Stimulated activated CD4-positive, alpha-beta T cell treated with anti-CD3 and anti-CD28 coated beads, Interleukin-4, amount 100 ng/mL, for 4 hours (primary cell): Measurements from ENCODE around the gene THRB.

Source experiments
- DNase-seq, 2 experiments: peaks; one replicate each; pipeline ENCODE4 v3.0.0-alpha.2; 2020

Gene THRB

GRCh38 chr3:24258260-24258659, 236.4 kb downstream of the THRB start:
- no peak for DNase-seq

GRCh38 chr3:24255414-24255813, 239.2 kb downstream of the THRB start:
- no peak for DNase-seq

GRCh38 chr3:24254649-24255048, 240.0 kb downstream of the THRB start:
- no peak for DNase-seq

GRCh38 chr3:24253336-24253735, 241.3 kb downstream of the THRB start:
- no peak for DNase-seq

GRCh38 chr3:24249523-24249922, 245.1 kb downstream of the THRB start:
- no peak for DNase-seq

GRCh38 chr3:24245056-24245455, 249.6 kb downstream of the THRB start:
- DNase-seq: no peak

GRCh38 chr3:24244491-24244890, 250.2 kb downstream of the THRB start:
- no peak for DNase-seq

GRCh38 chr3:24242012-24242698, 252.5 kb downstream of the THRB start:
- no peak for DNase-seq

- DNase-seq: no peak
Observed at GRCh38 chr3:24240306-24240705, 254.3 kb downstream of the THRB start.

GRCh38 chr3:24237971-24238706, 256.5 kb downstream of the THRB start:
- no peak for DNase-seq

- no peak for DNase-seq
Observed at GRCh38 chr3:24235121-24235520, 259.5 kb downstream of the THRB start.

GRCh38 chr3:24232784-24233183, 261.9 kb downstream of the THRB start:
- DNase-seq: no peak

GRCh38 chr3:24229468-24230221, 265.0 kb downstream of the THRB start:
- no peak for DNase-seq

GRCh38 chr3:24227635-24228034, 267.0 kb downstream of the THRB start:
- no peak for DNase-seq

- no peak for DNase-seq
Observed at GRCh38 chr3:24226397-24226796, 268.3 kb downstream of the THRB start.

- no peak for DNase-seq
Observed at GRCh38 chr3:24225385-24225950, 269.2 kb downstream of the THRB start.

- DNase-seq: no peak
Observed at GRCh38 chr3:24224666-24225384, 269.8 kb downstream of the THRB start.

- no peak for DNase-seq
Observed at GRCh38 chr3:24222165-24222805, 272.4 kb downstream of the THRB start.

- no peak for DNase-seq
Observed at GRCh38 chr3:24220859-24221657, 273.6 kb downstream of the THRB start.

- no peak for DNase-seq
Observed at GRCh38 chr3:24215502-24215901, 279.1 kb downstream of the THRB start.

GRCh38 chr3:24211381-24211780, 283.3 kb downstream of the THRB start:
- DNase-seq: no peak
